HL-60 (cell line): ENCODE measurements around the gene LRRC8D.

ENCODE experiments used
- DNase-seq, 2 experiments: peaks; one replicate each; pipeline ENCODE4 v3.0.0-alpha.2; 2010 to 2020; ENCODE audit warnings: low read depth in 1 of 2, low spot score in 1 of 2
- H3K27ac ChIP-seq: fragments of 250-450 bp; sonication (Bioruptor Pico); replicated peaks from 2 replicates; pipeline ENCODE4 v1.5.1; 2020; ENCODE audit warnings: mild to moderate bottlenecking, moderate library complexity
- H3K27me3 ChIP-seq: fragments of 250-450 bp; sonication (Bioruptor Pico); 2 replicates; pipeline ENCODE4 v1.5.1; 2021; ENCODE audit warnings: mild to moderate bottlenecking, moderate library complexity; ENCODE audit not compliant: insufficient read depth, poor library complexity, severe bottlenecking
- H3K4me3 ChIP-seq: replicated peaks from 2 replicates; pipeline ENCODE4 v1.5.1; 2011; ENCODE audit warnings: mild to moderate bottlenecking, control low read depth, low read length; ENCODE audit not compliant: insufficient read depth
- CTCF ChIP-seq: IDR thresholded peaks from one replicate; pipeline ENCODE4 v1.5.1; 2011; ENCODE audit warnings: low read length, control low read depth, inconsistent platforms; ENCODE audit not compliant: insufficient read depth
- GABPA ChIP-seq: IDR thresholded peaks from 2 replicates; pipeline ENCODE4 v1.6.1; 2012; ENCODE audit warnings: low read depth
- POLR2AphosphoS5 ChIP-seq: IDR thresholded peaks from 2 replicates; pipeline ENCODE4 v1.6.1; 2012; ENCODE audit warnings: low read depth
- REST ChIP-seq: IDR thresholded peaks from 2 replicates; pipeline ENCODE4 v1.6.1; 2012; ENCODE audit warnings: low read depth; ENCODE audit not compliant: insufficient replicate concordance
- SPI1 ChIP-seq: IDR thresholded peaks from 2 replicates; pipeline ENCODE4 v1.6.1; 2012; ENCODE audit warnings: low read depth, mild to moderate bottlenecking, borderline replicate concordance

LRRC8D gene

GRCh38 chr1:89972024-89972423, 151.2 kb downstream of the LRRC8D start:
- no peak for DNase-seq
- Histone ChIP-seq H3K4me3 (no peak overlapping the region), H3K27ac (no peak overlapping the region), H3K27me3 (no peaks in the 10 kb centered on the region)
- TF ChIP-seq REST, result no peak

GRCh38 chr1:89973471-89974127, 152.8 kb downstream of the LRRC8D start:
- H3K27me3 ChIP-seq, result no peaks in the 10 kb centered on the region
- H3K27ac ChIP-seq, result no peak overlapping the region
- TF ChIP-seq SPI1, result no peak
- DNase-seq, result no peak
- H3K4me3 ChIP-seq, result no peak overlapping the region

GRCh38 chr1:89974256-89974655, 153.4 kb downstream of the LRRC8D start:
- TF ChIP-seq SPI1, result no peak
- TF ChIP-seq CTCF, result no peak
- TF ChIP-seq GABPA, result no peak
- TF ChIP-seq POLR2AphosphoS5, result no peak
- no peak for TF ChIP-seq REST
- no peak overlapping the region for H3K27ac ChIP-seq
- DNase-seq, result no peak
- no peak overlapping the region for H3K4me3 ChIP-seq
- H3K27me3 ChIP-seq, result no peaks in the 10 kb centered on the region

- Histone ChIP-seq H3K27ac (peak overlapping the region; percentile 17; the same call in 1 of the 2 replicates), H3K4me3 (no peak overlapping the region), H3K27me3 (no peaks in the 10 kb centered on the region)
- DNase-seq, result no peak
- TF ChIP-seq CTCF, result no peak
- TF ChIP-seq REST, result no peak
Observed at GRCh38 chr1:89974696-89975470, 154.1 kb downstream of the LRRC8D start.
